Colonic mucosa (tissue), 4 donors: ENCODE results near the gene PBX4. TPM values are rescaled to one million over a fixed set of nuclear protein-coding genes. Genes with fewer than 3 reads are reported as not detected.
A peak's percentile ranks its signal among the peaks of the same experiment; 100 is the strongest.

Experiments
- DNase-seq: peaks from one replicate; pipeline ENCODE4 v3.0.0-alpha.2; 2020
- H3K27ac ChIP-seq: fragments of 200-600 bp; one replicate; pipeline ENCODE4 v1.8.0; 2021
- H3K27me3 ChIP-seq: fragments of 200-600 bp; one replicate; pipeline ENCODE4 v1.8.0; 2021
- H3K36me3 ChIP-seq: fragments of 200-600 bp; one replicate; pipeline ENCODE4 v1.8.0; 2021
- H3K4me1 ChIP-seq: fragments of 200-600 bp; one replicate; pipeline ENCODE4 v1.8.0; 2021; ENCODE audit warnings: mild to moderate bottlenecking
- H3K4me3 ChIP-seq: fragments of 200-600 bp; one replicate; pipeline ENCODE4 v1.8.0; 2021
- H3K9ac ChIP-seq, 2 donors: one replicate each; pipeline ENCODE4 v1.7.0; 2013; ENCODE audit warnings: control low read depth in 2 of 2, low read depth in 2 of 2, low read length in 2 of 2
- H3K9me3 ChIP-seq: fragments of 200-600 bp; one replicate; pipeline ENCODE4 v1.8.0; 2021
- CTCF ChIP-seq: fragments of 200-600 bp; IDR thresholded peaks from one replicate; pipeline ENCODE4 v1.8.0; 2022; ENCODE audit warnings: antibody characterized with exemption, mild to moderate bottlenecking
- intact Hi-C: fragments of 100-400 bp; cut with DNase I; formaldehyde crosslinking; loops from one replicate; pipeline ENCODE4 v1.14.1; 2022
- total RNA-seq, 2 donors: library from RNA; stranded (reverse); fragmentation: NEBNext Ultra II Directional in 1 of 2; extraction: Animal tissue kit (Norgen Biotek cat#: 25700) in 1 of 2; gene quantifications; one replicate each; pipeline ENCODE4 v1.2.1, GENCODE V29; 2021
- donor health status: healthy.
- donor health status: DM: no; HTN: no; CAD: no.
- donor health status: DM: no; HTN: no; CAD: no.

PBX4 gene
- total RNA-seq, 2 donors from 2014 or later = 2.3 to 4.9 TPM

DNA sequence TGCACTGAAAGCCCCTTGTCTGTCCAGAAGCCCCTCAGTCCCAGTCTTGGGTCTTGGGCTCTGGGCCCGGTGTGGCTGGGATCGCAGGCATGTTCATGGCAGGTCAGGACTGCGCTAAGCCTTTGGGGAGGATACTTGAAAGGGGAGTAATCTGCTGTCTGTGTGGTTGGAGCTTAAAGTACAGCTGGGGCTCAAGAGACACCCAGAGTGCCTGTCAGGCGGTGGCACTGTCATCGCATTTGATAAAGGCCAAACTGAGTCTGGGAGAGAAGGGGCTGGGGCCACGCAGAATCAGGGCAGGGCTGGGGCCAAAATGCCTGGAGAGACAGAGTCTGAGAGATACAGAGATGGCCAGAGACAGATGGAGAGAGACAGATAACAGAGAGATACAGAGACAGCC is 84.6 kb downstream of the PBX4 start:
- Histone ChIP-seq H3K9ac (no peak overlapping the region), H3K36me3 (no peaks in the 10 kb centered on the region), H3K9me3 (no peaks in the 10 kb centered on the region), H3K4me1 (peaks cover 7% of the 10 kb centered on the region), H3K4me3 (no peak overlapping the region), H3K27ac (no peak overlapping the region), H3K27me3 (peaks cover 17% of the 10 kb centered on the region)
- no peak for DNase-seq
- intact Hi-C loops = loop anchor here (2.0 to 5.0 kb wide), 2 partner anchors 111 to 423 kb away; no protein-coding TSS in a partner anchor
- TF ChIP-seq CTCF = no peak

DNA sequence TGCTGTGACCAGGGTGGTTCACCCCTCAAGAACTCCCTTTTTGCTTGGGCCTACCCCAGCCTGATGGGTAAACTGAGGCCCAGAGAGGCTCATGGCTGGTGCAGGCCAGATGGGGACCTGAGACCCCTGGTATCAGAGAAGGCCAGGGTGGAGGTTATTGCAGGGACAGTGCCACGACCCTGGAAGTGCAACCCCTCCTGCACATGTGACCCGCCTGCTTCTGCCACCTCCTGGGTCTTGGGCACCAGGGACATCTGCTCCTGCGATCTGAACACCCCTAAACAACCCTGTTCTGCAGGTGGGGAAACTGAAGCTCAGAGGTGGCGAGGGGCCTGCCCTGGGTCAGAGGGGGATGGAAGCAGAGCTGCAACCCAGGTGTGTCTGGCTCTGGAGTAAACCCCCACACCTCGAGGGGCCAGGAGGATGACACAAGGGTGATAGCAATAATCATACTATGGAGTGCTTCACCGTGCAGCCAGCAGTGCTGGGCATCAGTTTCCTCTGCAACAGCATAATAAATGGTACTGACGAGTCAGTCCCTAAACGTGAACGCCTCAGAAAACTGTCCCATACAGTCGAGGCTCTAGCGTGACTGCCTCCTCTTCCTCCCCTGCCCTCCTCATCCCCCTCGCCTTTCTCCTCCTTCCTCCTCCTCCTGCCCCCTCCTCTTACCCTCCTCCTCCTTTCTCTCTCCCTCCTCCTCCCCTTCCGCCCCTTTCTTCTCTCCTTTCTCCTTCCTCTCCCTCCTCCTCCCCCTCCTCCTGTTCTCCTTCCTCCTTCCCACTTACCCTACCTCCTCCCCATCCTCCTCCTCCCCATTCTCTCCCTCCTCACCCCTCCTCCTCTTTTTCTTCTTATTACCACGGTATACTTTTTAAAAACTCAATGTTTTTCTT is 85.4 kb downstream of the PBX4 start:
- Histone ChIP-seq H3K4me3 (no peak overlapping the region), H3K9ac (no peak overlapping the region), H3K9me3 (no peaks in the 10 kb centered on the region), H3K27me3 (peaks cover 9% of the 10 kb centered on the region), H3K4me1 (peaks cover under 1% of the 10 kb centered on the region), H3K27ac (no peak overlapping the region), H3K36me3 (no peaks in the 10 kb centered on the region)
- intact Hi-C loops = loop anchor here (2.0 to 5.0 kb wide), 2 partner anchors 112 to 424 kb away; no protein-coding TSS in a partner anchor
- DNase-seq = no peak
- no peak for TF ChIP-seq CTCF

GRCh38 chr19:19531951-19532805 is 86.3 kb downstream of the PBX4 start:
- no peaks in the 10 kb centered on the region for H3K4me1 ChIP-seq
- peak; percentile 85 for DNase-seq
- no peak overlapping the region for H3K27ac ChIP-seq
- TF ChIP-seq CTCF = peak; percentile 95
- peak overlapping the region in 1 of 2 donors; percentile 16 for H3K9ac ChIP-seq
- no peaks in the 10 kb centered on the region for H3K36me3 ChIP-seq
- H3K9me3 ChIP-seq = no peaks in the 10 kb centered on the region
- intact Hi-C loops = loop anchor here (2.0 to 5.0 kb wide), 2 partner anchors 113 to 425 kb away; no protein-coding TSS in a partner anchor
- H3K4me3 ChIP-seq = no peak overlapping the region
- H3K27me3 ChIP-seq = peaks cover under 1% of the 10 kb centered on the region

DNA sequence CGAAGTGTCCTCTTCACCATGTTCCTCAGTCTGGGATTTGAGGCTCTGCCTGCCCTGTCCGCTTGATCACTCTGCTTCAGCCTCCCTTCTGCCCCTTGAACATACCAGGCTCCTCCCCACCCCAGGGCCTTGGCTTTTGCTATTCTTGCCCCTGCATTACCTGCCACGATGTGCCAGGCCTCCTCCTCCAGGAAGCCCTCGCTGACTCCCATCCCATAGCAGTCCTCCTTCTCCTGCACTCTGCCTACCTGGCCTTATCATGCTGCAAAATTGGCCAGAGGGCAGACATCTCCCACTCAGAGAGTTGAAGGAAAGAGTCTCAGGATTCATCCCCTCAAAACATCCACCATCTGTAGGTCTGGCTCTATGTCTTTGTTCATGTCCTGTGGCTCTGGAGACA is 87.6 kb downstream of the PBX4 start:
- no peak for DNase-seq
- H3K27me3 ChIP-seq = no peaks in the 10 kb centered on the region
- H3K36me3 ChIP-seq = no peaks in the 10 kb centered on the region
- no peak for TF ChIP-seq CTCF
- no peaks in the 10 kb centered on the region for H3K9me3 ChIP-seq
- no peak overlapping the region for H3K9ac ChIP-seq
- intact Hi-C loops = loop anchor here (5.0 kb wide), 1 partner anchor 426 kb away; no protein-coding TSS in a partner anchor
- no peak overlapping the region for H3K4me3 ChIP-seq
- H3K4me1 ChIP-seq = no peaks in the 10 kb centered on the region
- H3K27ac ChIP-seq = no peak overlapping the region

DNA sequence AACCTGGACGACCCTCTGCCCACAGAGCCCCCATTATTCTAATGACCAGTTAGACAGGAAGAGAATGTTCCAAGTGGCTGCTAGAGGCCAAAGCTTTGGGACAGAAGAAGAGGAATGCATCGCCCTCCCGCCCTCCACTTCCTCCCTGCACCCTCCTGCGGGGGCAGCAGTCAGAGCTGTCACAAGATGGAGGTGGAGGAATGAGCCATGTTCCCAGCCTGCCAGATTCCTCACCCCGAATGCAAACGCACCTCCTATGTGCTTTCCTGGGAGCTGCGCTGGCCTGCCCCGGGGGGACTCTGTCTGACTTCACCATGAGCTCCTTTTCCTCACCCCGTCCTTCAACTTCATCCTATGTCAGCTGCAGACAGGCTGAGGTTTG is 88.1 kb downstream of the PBX4 start:
- H3K4me3 ChIP-seq = no peak overlapping the region
- intact Hi-C loops = loop anchor here (5.0 kb wide), 1 partner anchor 427 kb away; no protein-coding TSS in a partner anchor
- no peak overlapping the region for H3K9ac ChIP-seq
- H3K36me3 ChIP-seq = no peaks in the 10 kb centered on the region
- TF ChIP-seq CTCF = no peak
- no peak overlapping the region for H3K27ac ChIP-seq
- H3K27me3 ChIP-seq = no peaks in the 10 kb centered on the region
- no peaks in the 10 kb centered on the region for H3K9me3 ChIP-seq
- no peaks in the 10 kb centered on the region for H3K4me1 ChIP-seq
- no peak for DNase-seq
